ENCODE results near the gene NUP54. TPM values are rescaled to one million over a fixed set of nuclear protein-coding genes. Genes with fewer than 3 reads are reported as not detected.
A peak's percentile ranks its signal among the peaks of the same experiment; 100 is the strongest.

The NUP54 gene
- total RNA-seq, 1 donor from 2014 or later: 55.4 TPM

GRCh38 chr4:76120199-76120598 is 28.0 kb downstream of the NUP54 start:
- peaks cover 70% of the 10 kb centered on the region for H3K36me3 Mint-ChIP-seq
- H3K4me3 Mint-ChIP-seq: no peak overlapping the region
- TF ChIP-seq CTCF (conservative IDR thresholded peaks at IDR 0.05): no peak

GRCh38 chr4:76117536-76117935 is 30.7 kb downstream of the NUP54 start:
- Mint-ChIP-seq H3K27me3 (no peaks in the 10 kb centered on the region), H3K4me3 (no peak overlapping the region), H3K4me1 (ENCODE audit: unreplicated experiment) (no peaks in the 10 kb centered on the region), H3K36me3 (peaks cover 61% of the 10 kb centered on the region), H3K9me3 (no peaks in the 10 kb centered on the region), H3K27ac (no peak overlapping the region)
- no peak for DNase-seq (ENCODE audit: extremely low spot score, unreplicated experiment)
- no peak for TF ChIP-seq CTCF (conservative IDR thresholded peaks at IDR 0.05)

More at GRCh38 chr4:76120199-76120598, 28.0 kb downstream of the NUP54 start:
- Mint-ChIP-seq H3K4me1 (ENCODE audit: unreplicated experiment) (no peaks in the 10 kb centered on the region), H3K27me3 (no peaks in the 10 kb centered on the region), H3K27ac (no peak overlapping the region), H3K9me3 (no peaks in the 10 kb centered on the region)
- DNase-seq (ENCODE audit: extremely low spot score, unreplicated experiment): no peak

- peaks cover 55% of the 10 kb centered on the region for H3K36me3 Mint-ChIP-seq
- no peak overlapping the region for H3K27ac Mint-ChIP-seq
- no peaks in the 10 kb centered on the region for H3K27me3 Mint-ChIP-seq
- H3K9me3 Mint-ChIP-seq: no peaks in the 10 kb centered on the region
- DNase-seq (ENCODE audit: extremely low spot score, unreplicated experiment): no peak
- H3K4me3 Mint-ChIP-seq: no peak overlapping the region
- H3K4me1 Mint-ChIP-seq (ENCODE audit: unreplicated experiment): no peaks in the 10 kb centered on the region
- no peak for TF ChIP-seq CTCF (conservative IDR thresholded peaks at IDR 0.05)
Measured at GRCh38 chr4:76116821-76117220, 31.4 kb downstream of the NUP54 start.

DNA sequence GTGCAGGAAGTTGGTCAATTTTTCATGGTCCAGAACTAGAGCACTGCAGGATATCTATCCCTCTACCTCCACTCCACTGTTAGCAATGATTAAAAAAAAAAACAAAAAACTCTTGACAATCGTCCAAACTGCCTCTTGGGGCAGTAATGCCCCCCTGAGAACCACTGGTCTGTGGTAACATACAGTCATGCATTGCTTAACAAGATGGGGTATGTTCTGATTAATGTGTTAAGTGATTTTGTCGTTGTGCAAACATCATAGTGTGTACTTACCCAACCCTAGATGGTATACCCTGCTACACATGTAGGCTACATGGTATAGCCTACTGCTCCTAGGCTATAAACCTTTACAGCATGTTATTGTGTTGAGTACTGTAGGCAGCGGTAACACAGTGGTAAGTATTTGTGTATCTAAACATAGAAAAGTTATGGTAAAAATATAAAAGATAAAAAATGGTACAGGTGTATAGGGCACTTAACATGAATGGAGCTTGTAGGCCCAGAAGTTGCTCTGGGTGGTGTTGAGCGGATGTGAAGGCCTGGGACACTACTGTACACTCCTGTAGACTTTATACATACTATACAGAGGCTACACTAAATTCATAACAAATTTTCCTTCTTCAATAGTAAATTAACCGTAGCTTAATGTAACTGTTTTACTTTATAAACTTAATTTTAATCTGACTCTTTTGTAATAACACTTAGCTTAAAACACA is 39.6 kb downstream of the NUP54 start:
- DNase-seq (ENCODE audit: extremely low spot score, unreplicated experiment): no peak
- Mint-ChIP-seq H3K27me3 (peaks cover 2% of the 10 kb centered on the region), H3K4me1 (ENCODE audit: unreplicated experiment) (peaks cover 8% of the 10 kb centered on the region), H3K4me3 (no peak overlapping the region), H3K9me3 (no peaks in the 10 kb centered on the region), H3K27ac (no peak overlapping the region), H3K36me3 (peaks cover 7% of the 10 kb centered on the region)
- peak; percentile 27 for TF ChIP-seq CTCF (conservative IDR thresholded peaks at IDR 0.05)

- H3K9me3 Mint-ChIP-seq: no peaks in the 10 kb centered on the region
- H3K4me1 Mint-ChIP-seq (ENCODE audit: unreplicated experiment): peaks cover 8% of the 10 kb centered on the region
- TF ChIP-seq CTCF (conservative IDR thresholded peaks at IDR 0.05): no peak
- no peak for DNase-seq (ENCODE audit: extremely low spot score, unreplicated experiment)
- no peak overlapping the region for H3K27ac Mint-ChIP-seq
- no peak overlapping the region for H3K4me3 Mint-ChIP-seq
- peaks cover 2% of the 10 kb centered on the region for H3K27me3 Mint-ChIP-seq
- H3K36me3 Mint-ChIP-seq: no peaks in the 10 kb centered on the region
Measured at GRCh38 chr4:76106442-76106841, 41.8 kb downstream of the NUP54 start.
